Adrenal gland (tissue), 5 donors: ENCODE results near the gene WDCP.

ENCODE experiments used
- POLR2A ChIP-seq, 2 donors: fragments of 450-650 bp; IDR thresholded peaks; one replicate each; pipeline ENCODE4 v1.6.1; 2017; ENCODE audit warnings: antibody characterized with exemption in 2 of 2, mild to moderate bottlenecking in 2 of 2, moderate library complexity in 1 of 2
- TF ChIP-seq, protein P1 (sequence below), 6 experiments: fragments of 450-650 bp in 4 of 6; fragments of 200-600 bp in 2 of 6; sonication (generic) in 1 of 6; IDR thresholded peaks; 1 replicate in 5 of 6; 2 replicates in 1 of 6; pipeline versions ENCODE4 v1.5.1 to v1.8.0; 2016 to 2021; ENCODE audit warnings: antibody characterized with exemption in 6 of 6, mild to moderate bottlenecking in 2 of 6, moderate library complexity in 1 of 6
- donor health status: DM: no; HTN: no; CAD: no.

DNA sequence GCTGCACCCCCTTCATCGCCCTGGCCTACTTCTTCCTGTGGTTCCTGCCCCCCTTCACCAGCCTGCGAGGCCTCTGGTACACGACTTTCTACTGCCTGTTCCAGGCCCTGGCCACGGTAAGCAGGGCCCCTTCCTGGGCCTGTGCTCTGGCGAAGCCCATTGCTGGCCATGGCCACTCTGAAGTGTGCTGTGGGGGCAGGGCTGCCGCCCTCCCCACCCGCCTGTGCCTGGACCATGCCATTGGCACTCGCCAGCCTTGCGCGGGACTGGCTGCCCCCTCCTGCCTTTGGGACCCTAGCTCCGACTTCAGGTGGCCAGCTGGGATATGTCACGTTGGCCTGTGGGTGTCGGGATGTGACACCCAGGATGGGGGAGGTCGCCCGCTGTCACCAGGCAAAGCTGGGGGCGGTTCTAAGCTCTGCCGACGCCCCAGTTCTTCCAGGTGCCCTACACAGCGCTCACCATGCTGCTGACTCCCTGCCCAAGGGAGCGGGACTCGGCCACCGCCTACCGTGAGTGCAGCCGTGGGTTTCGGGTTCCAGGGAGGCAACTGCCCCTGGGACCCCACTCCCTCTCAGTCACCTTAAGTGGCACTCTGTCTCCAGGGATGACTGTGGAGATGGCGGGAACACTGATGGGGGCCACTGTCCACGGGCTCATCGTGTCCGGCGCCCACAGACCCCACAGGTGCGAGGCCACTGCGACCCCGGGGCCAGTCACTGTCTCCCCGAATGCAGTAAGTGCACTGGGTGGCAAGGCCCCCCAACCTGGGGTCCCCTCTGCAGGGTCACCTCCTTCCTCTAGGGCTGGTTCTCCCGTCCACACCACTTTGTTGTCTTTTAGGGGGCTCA is 30.1 kb downstream of the WDCP start:
- TF ChIP-seq, protein P1, sequence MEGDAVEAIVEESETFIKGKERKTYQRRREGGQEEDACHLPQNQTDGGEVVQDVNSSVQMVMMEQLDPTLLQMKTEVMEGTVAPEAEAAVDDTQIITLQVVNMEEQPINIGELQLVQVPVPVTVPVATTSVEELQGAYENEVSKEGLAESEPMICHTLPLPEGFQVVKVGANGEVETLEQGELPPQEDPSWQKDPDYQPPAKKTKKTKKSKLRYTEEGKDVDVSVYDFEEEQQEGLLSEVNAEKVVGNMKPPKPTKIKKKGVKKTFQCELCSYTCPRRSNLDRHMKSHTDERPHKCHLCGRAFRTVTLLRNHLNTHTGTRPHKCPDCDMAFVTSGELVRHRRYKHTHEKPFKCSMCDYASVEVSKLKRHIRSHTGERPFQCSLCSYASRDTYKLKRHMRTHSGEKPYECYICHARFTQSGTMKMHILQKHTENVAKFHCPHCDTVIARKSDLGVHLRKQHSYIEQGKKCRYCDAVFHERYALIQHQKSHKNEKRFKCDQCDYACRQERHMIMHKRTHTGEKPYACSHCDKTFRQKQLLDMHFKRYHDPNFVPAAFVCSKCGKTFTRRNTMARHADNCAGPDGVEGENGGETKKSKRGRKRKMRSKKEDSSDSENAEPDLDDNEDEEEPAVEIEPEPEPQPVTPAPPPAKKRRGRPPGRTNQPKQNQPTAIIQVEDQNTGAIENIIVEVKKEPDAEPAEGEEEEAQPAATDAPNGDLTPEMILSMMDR (IDR thresholded peaks at IDR 0.05) = no peak
- TF ChIP-seq POLR2A (IDR thresholded peaks at IDR 0.05) = no peak
